Activated CD4-positive, alpha-beta T cell treated with anti-CD3 and anti-CD28 coated beads for 24 hours (primary cell): ENCODE data around the gene MYCBPAP.

Source experiments
- DNase-seq, 2 donors: peaks; one replicate each; pipeline ENCODE4 v3.0.0-alpha.2; 2020; ENCODE audit warnings: low read depth in 2 of 2

MYCBPAP gene

GRCh38 chr17:50507871-50508572 is at the start of gene MYCBPAP:
MYCBPAP (plus strand) TSS chr17:50508439; CDS start chr17:50508675, 236 bp downstream.
- DNase-seq, result peak; percentile 31 to 70

GRCh38 chr17:50458701-50459676 is 49.2 kb upstream of the MYCBPAP start:
- no peak for DNase-seq

GRCh38 chr17:50459756-50460155 is 48.5 kb upstream of the MYCBPAP start:
- DNase-seq, result no peak

GRCh38 chr17:50460831-50461526 is 47.3 kb upstream of the MYCBPAP start:
- DNase-seq, result no peak

GRCh38 chr17:50461550-50462132 is 46.6 kb upstream of the MYCBPAP start:
- no peak for DNase-seq

- no peak for DNase-seq
Measured at GRCh38 chr17:50462446-50462845, 45.8 kb upstream of the MYCBPAP start.

- DNase-seq, result no peak
Measured at GRCh38 chr17:50464121-50464520, 44.1 kb upstream of the MYCBPAP start.

GRCh38 chr17:50464736-50465135 is 43.5 kb upstream of the MYCBPAP start:
- no peak for DNase-seq

- DNase-seq, result no peak
Measured at GRCh38 chr17:50465171-50465570, 43.1 kb upstream of the MYCBPAP start.

- DNase-seq, result no peak
Measured at GRCh38 chr17:50465635-50466034, 42.6 kb upstream of the MYCBPAP start.

GRCh38 chr17:50466371-50467113 is 41.7 kb upstream of the MYCBPAP start:
- no peak for DNase-seq

GRCh38 chr17:50467114-50467854 is 41.0 kb upstream of the MYCBPAP start:
- no peak for DNase-seq

- no peak for DNase-seq
Measured at GRCh38 chr17:50467855-50468303, 40.4 kb upstream of the MYCBPAP start.

GRCh38 chr17:50468304-50469207 is 39.7 kb upstream of the MYCBPAP start, which contains the start of gene CHAD:
CHAD (minus strand) TSS chr17:50468880; CDS start chr17:50468813, 67 bp downstream.
- DNase-seq, result no peak

GRCh38 chr17:50469208-50469605 is 39.0 kb upstream of the MYCBPAP start:
- DNase-seq, result no peak

GRCh38 chr17:50469671-50470305 is 38.5 kb upstream of the MYCBPAP start:
- no peak for DNase-seq

- no peak for DNase-seq
Measured at GRCh38 chr17:50470426-50470825, 37.8 kb upstream of the MYCBPAP start.
